ENCODE data around the gene AOC2.
"Not testable (repeated sequence)": the region's sequence is repeated elsewhere in the genome, so short reads cannot be mapped to it uniquely, and the experiment has no call there.

AOC2 gene

GRCh38 chr17:42882166-42882565, 37.8 kb downstream of the AOC2 start:
- no peak for DNase-seq

DNA sequence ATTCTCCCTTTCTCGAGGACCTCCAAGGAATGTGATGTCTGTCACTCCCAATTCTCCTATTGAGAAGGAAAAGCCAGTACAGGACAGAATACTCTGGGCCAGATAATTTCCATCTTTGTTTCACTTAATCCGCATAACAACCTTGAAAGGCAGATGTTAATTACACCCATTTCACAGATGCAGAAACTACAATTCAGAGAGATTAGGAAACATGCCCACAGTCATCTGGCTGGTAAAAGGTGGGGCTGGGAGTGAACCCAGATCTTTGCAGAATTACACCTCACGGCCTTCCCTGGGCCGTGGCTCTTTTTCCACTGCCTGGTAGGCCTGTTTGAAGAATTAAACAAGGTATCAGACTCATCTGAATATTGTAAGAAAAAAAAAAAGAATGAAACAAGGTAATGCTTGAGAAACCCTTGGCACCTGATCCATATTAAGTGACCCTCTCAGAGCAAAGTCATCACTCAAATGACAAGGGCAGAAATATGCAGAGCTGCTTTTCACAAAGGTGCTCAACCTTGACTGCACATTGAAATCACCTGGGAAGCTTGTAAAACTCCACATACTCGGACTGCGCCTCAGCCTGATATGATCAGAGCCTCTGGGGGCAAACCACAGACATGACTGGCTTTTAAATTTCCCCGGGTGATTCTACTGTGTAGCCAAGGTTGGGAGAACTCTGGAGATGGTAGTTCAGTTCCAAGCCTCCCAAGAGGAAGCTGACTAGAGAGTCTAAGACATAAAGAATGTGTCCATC, 39.6 kb downstream of the AOC2 start:
- DNase-seq, result no peak

- DNase-seq, result not testable (repeated sequence)
Observed at GRCh38 chr17:42885806-42886205, 41.4 kb downstream of the AOC2 start.

DNA sequence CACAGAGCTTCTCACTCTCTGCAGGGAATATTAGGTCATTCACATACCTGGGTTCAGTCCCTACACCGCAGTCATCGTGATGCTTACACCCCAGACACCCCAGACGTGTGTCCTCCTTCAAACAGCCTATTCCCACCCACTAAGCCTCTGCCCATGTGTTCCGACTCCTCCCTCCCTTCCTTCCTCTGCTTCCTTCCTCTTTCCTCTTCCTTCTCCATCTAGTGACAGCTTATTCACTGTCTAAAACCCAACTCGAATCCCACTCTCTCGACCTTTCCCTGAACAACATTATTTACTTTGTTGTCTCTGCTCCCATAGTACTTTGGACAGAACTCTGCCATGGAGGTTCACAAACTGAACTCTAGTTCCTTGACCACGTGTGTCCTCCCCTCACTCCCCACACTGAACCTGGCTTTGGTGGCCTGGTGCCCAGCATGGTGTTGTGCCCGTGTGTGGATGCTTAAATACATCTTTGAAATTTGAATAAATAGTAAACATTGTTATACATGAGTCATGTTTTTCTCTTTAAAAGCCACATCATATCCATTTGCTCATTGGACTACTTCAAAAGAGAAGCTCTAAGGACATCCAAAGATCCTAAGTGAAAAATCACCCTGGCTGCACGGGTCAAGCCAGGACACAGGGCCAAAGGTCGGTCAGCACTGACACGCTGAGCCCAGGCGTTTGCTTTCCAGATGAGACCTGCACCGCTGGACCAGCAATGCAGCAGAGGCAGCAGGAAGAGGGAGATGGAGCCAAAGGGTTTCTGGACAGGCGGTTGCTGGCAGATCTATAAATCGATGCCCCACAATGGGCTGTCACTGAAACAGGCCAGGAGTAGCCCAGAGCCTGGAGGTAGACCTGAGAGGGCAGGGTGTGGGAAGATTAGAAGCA, 42.1 kb downstream of the AOC2 start:
- no peak for DNase-seq

DNA sequence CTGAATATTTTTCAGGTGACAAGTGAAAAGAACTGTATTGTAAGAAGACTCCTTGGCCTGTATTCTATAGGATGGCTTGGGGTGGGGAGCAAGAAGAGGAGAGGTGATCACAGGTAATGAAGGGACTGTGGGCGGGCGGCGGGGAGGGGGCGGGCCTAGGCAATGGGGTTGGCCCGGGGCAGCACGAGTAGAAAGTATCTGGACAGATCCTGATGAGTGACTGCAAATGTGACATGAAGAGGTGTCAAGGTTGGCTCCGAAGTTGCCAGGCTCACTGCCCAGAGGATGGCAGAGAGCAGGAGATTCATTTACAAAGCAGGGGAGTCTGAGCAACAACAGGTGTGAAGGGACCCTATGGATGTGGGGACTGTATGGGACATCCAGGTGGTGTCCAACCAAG, 45.4 kb downstream of the AOC2 start:
- no peak for DNase-seq

GRCh38 chr17:42891539-42892152, 47.3 kb downstream of the AOC2 start:
- no peak for DNase-seq

- no peak for DNase-seq
Observed at GRCh38 chr17:42893359-42893758, 49.0 kb downstream of the AOC2 start.

DNA sequence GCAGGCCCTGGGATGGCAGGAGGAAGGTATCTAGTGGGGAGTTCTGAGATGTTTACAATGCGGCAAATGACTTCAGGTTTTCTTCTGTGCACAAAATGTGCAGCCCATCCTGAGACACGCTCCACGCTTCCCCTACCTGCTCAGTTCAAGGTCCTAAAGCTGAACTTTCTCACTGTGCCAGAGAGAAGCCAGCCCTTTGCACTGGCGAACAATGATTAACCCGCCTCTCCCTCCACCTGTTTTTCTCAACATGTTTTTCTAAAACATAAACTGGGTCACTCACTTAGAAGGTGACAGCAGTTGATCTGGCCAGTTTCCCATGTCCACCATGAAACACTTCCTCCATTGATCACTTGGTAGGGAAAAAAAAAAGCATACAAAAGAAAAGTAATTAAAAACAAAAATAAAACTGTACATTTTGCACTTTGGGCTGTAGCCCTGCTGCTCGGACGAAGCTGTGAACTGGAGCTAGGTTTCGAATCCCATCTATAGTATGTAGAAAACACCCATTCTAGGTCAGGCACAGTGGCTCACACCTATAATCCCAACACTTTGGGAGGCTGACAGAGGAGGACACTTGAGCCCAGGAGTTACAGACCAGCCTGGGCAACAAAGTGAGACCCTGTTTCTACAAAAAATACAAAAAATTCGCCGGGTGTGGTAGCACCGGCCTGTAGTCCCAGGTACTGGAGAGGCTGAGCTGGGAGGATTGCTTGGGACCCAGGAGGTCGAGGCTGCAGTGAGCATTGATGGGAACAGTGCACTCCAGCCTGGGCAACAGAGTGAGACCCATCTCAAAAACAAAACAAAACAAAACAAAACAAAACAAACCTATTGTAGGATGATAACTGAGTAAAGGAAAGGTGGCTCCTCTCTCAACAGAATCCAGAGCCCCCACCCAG, 50.2 kb downstream of the AOC2 start:
- DNase-seq, result no peak

DNA sequence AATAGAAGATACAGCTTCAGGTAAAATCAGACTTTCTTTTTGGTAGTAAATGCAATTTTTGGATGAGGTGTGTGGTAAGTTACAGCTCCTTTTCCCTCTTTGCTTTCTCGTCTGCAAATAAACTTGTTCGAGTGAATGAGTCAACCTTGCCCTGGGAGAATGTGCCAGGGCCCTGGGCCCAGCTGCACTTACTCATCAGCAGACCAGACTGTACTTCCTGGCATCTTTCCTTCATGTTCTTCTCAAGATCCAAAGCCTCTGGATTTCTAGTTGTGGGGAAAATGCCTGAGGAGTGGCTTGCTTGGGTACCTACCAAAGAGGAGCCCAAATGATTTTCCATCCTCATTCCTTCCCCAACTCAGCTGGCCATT, 50.8 kb downstream of the AOC2 start:
- DNase-seq, result no peak

DNA sequence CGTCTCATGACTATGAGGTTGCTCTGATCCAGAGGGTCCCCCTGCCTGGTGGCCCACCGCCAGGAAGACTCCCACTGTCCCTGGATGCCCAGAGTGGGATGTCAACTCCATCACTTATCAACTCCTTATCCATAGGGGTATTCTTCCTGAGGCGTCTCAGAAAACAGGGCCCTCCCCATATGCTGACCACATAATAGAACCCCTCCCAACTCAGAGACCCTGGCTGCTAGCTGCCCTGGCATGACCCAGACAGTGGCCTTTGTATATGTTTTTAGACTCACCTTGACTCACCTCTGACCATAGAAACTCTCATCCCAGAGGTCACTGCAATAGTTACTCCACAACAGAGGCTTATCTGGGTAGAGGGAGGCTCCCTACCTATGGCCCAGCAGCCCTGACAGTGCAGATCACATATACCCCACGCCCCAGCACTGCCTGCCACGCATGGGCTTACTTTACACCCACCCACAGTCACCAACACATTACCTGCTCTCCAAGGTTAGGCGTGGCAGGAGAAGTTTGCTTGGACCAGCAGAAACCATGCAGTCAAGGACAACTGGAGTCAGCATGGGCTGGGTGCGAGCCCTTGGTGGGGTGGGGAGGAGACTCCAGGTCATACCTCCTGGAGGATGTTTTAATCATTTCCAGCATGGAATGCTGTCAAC, 53.9 kb downstream of the AOC2 start:
- DNase-seq, result no peak

DNA sequence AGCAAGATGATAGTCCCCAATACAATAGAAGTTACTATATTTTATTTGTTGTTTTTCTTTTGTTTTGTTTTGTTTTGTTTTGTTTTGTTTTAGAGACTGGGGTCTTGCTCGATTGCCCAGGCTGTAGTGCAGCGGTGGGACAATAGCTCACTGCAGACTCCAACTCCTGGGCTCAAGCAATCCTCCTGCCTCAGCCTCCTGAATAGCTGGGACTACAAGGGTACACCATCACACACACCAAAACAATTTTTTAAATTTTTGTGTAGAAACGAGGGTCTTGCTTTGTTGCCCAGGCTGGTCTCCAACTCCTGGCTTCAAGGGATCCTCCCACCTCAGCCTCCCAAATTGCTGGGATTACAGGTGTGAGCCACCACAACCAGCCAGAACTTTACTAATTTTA, 55.6 kb downstream of the AOC2 start:
- not testable (repeated sequence) for DNase-seq

All from CD4-positive, alpha-beta T cell treated with Interleukin-1 beta for 1 hour (primary cell).